HG03460 (cell line): Measurements from ENCODE around the gene KDM4B.
"Not testable (repeated sequence)": the region's sequence is repeated elsewhere in the genome, so short reads cannot be mapped to it uniquely, and the experiment has no call there.

ENCODE experiments used
- ATAC-seq: cut with Tn5 transposase; IDR thresholded peaks from one replicate; pipeline ENCODE4 v1.9.1; 2021; ENCODE audit not compliant: unreplicated experiment

Gene KDM4B

GRCh38 chr19:5193192-5193591 lies 224.3 kb downstream of the KDM4B start:
- ATAC-seq = no peak

DNA sequence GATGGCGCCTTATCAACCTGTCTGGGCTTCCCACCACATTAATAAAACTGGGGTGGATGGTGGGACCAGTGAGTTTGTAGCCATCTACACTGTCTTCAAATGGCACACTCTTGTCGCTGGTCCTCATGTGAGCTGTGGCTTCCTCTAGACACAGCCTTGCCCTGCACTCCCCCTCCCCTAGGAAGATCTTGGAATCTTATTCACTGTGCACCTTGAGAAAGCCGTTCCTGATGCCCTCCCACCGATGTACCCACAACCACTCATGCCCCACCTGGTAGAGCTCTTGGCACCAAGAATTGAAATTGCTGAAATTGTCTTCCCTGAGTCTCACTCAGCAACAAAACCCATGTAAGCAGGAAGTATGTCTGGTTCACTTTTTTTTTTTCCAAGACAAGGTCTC lies 225.7 kb downstream of the KDM4B start:
- no peak for ATAC-seq

DNA sequence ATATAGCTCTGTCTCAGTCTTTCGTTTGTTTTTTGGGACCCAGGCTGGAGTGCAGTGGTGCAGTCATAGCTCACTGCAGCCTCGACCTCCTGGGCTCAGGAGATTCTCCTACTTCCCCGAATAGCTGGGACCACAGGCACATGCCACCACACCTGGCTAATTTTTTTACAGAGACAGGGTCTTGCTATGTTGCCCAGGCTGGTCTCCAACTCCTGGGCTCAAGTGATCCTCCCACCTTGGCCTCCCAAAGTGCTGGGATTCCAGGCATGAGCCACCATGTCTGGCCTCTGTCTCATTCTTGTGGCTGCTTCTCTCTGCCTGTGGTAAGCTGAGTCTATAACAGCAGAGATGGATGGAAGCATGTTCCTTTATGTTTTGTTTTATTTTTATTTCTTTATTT lies 226.7 kb downstream of the KDM4B start:
- not testable (repeated sequence) for ATAC-seq

DNA sequence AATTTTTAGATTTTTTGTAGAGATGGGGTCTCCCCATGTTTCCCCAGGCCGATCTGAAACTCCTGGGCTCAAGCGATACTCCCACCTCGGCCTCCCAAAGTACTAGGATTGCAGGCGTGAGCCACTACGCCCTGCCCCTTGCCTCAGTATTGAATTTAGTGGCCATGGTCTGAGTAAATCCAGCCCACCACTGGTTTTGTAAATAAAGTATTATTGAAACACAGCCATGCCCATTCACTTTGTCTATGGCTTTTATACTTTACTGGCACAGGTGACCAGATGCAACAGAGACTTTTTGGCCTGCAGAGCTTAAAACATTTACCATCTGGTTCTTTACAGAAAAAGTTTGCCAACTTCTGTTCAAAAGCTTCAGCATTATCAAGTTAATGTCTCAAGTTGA lies 227.9 kb downstream of the KDM4B start:
- ATAC-seq = no peak

GRCh38 chr19:5200844-5201243 lies 231.9 kb downstream of the KDM4B start:
- no peak for ATAC-seq

DNA sequence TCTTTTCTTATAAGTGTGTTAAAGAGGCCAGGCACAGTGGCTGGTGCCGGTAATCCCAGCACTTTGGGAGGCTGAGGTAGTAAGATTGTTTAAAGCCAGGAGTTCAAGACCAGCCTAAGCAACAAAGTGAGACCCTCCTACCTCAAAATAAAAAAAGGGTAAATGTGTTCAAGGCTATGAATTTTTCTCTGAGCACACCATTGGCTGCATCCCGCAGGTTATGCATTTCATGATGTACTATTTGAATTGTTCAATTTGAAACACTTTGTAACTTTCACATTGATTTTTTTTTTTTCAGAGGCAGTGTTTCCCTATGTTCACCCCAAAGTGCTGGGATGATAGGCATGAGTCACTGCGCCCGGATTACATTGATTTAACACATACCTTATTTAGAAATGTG lies 233.6 kb downstream of the KDM4B start:
- no peak for ATAC-seq
